Upper lobe of right lung (tissue), 1 donor: ENCODE measurements around the gene REPIN1. TPM values are rescaled to one million over a fixed set of nuclear protein-coding genes. Genes with fewer than 3 reads are reported as not detected.

ENCODE experiments used
- ATAC-seq: fragments of 200-7000 bp; cut with Tn5 transposase; one replicate; pipeline ENCODE4 v1.9.1; 2020; ENCODE audit warnings: mild to moderate bottlenecking, moderate library complexity
- DNase-seq: peaks from one replicate; pipeline ENCODE4 v3.0.0-alpha.2; 2020
- H3K27ac ChIP-seq: fragments of 200-600 bp; one replicate; pipeline ENCODE4 v1.8.0; 2022
- H3K27me3 ChIP-seq: fragments of 200-600 bp; one replicate; pipeline ENCODE4 v1.8.0; 2022; ENCODE audit warnings: mild to moderate bottlenecking
- H3K36me3 ChIP-seq: fragments of 200-600 bp; one replicate; pipeline ENCODE4 v1.8.0; 2022
- H3K4me1 ChIP-seq: fragments of 200-600 bp; one replicate; pipeline ENCODE4 v1.8.0; 2022
- H3K4me3 ChIP-seq: fragments of 200-600 bp; one replicate; pipeline ENCODE4 v1.8.0; 2022; ENCODE audit warnings: mild to moderate bottlenecking
- H3K9me3 ChIP-seq: fragments of 200-600 bp; one replicate; pipeline ENCODE4 v1.8.0; 2022
- CTCF ChIP-seq: fragments of 200-600 bp; IDR thresholded peaks from one replicate; pipeline ENCODE4 v1.8.0; 2022; ENCODE audit warnings: antibody characterized with exemption
- intact Hi-C: fragments of 100-400 bp; cut with DNase I; formaldehyde crosslinking; loops from one replicate; pipeline ENCODE4 v1.11.0; 2022
- total RNA-seq: library from RNA; stranded (reverse); fragmentation: NEBNext Ultra II Directional; extraction: Animal tissue kit (Norgen Biotek cat#: 25700); gene quantifications from one replicate; pipeline ENCODE4 v1.2.1, GENCODE V29; 2021
- donor health status: DM: no; HTN: yes; CAD: no; lungs with severe emphysema.

REPIN1 gene
- total RNA-seq, 1 donor from 2014 or later: 93.7 TPM

- no peak for TF ChIP-seq CTCF
- Histone ChIP-seq H3K36me3 (no peaks in the 10 kb centered on the region), H3K27me3 (no peaks in the 10 kb centered on the region), H3K4me3 (no peak overlapping the region), H3K9me3 (no peaks in the 10 kb centered on the region), H3K4me1 (peaks cover 7% of the 10 kb centered on the region), H3K27ac (no peak overlapping the region)
- intact Hi-C loops: no loop called here
- DNase-seq (peak; percentile 9), ATAC-seq (no peak)
Observed at GRCh38 chr7:150358988-150359621, 9.5 kb upstream of the REPIN1 start.

DNA sequence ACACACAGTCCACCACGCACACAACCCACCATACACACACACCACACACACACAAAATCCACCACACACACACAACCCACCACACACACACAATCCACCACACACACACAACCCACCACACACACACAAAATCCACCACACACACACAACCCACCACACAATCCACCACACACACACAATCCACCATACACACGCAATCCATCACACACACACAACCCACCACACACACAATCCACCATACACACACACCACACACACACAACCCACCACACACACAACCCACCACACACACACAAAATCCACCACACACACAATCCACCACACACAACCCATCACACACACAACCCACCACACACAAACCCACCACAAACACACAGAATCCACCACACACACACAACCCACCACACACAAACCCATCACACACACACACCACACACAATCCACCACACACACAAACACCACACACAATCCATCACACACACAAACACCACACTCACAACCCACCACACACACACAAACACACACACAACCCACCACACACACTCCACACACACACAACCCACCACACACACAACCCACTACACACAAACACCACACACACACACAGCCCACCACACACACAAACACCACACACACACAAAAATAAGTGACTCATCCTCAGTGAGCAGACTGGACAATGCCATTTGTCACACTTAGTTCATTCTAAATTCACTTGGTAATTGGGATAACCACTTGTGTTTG is 8.8 kb upstream of the REPIN1 start:
- DNase-seq (peak; percentile 2), ATAC-seq (no peak)
- Histone ChIP-seq H3K9me3 (no peaks in the 10 kb centered on the region), H3K4me1 (peaks cover 7% of the 10 kb centered on the region), H3K27ac (no peak overlapping the region), H3K27me3 (no peaks in the 10 kb centered on the region), H3K4me3 (no peak overlapping the region), H3K36me3 (no peaks in the 10 kb centered on the region)
- TF ChIP-seq CTCF: no peak
- intact Hi-C loops: no loop called here

GRCh38 chr7:150360363-150361058 is 8.1 kb upstream of the REPIN1 start:
- no peaks in the 10 kb centered on the region for H3K27me3 ChIP-seq
- H3K9me3 ChIP-seq: no peaks in the 10 kb centered on the region
- no peak for DNase-seq

DNA sequence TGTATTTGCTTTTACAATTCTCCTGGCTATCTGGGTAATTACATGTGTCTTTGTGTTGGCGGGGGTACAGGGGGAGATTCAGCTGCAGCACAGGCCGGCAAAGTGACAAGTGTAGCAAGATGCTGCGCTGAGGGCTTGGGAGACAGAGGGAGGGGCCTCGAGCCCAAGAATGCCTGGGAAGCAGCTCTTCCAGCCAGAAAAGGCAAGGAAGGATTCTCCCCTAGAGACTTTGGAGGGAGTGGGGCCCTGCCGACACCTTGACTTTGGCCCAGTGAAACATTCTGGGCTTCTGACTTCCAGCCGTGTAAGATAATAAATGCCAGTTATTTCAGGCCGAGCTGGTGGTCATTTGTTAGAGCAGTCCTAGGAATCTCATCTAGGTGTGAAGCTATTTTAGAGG is 7.2 kb upstream of the REPIN1 start:
- intact Hi-C loops: no loop called here
- ATAC-seq (no peak), DNase-seq (no peak)
- Histone ChIP-seq H3K36me3 (no peaks in the 10 kb centered on the region), H3K27me3 (no peaks in the 10 kb centered on the region), H3K9me3 (no peaks in the 10 kb centered on the region), H3K4me3 (no peak overlapping the region), H3K4me1 (peaks cover 7% of the 10 kb centered on the region), H3K27ac (no peak overlapping the region)
- no peak for TF ChIP-seq CTCF

More at GRCh38 chr7:150360363-150361058, 8.1 kb upstream of the REPIN1 start:
- ATAC-seq: no peak
- H3K36me3 ChIP-seq: no peaks in the 10 kb centered on the region
- intact Hi-C loops: no loop called here
- no peak overlapping the region for H3K27ac ChIP-seq
- TF ChIP-seq CTCF: no peak
- no peak overlapping the region for H3K4me3 ChIP-seq
- peaks cover 7% of the 10 kb centered on the region for H3K4me1 ChIP-seq

DNA sequence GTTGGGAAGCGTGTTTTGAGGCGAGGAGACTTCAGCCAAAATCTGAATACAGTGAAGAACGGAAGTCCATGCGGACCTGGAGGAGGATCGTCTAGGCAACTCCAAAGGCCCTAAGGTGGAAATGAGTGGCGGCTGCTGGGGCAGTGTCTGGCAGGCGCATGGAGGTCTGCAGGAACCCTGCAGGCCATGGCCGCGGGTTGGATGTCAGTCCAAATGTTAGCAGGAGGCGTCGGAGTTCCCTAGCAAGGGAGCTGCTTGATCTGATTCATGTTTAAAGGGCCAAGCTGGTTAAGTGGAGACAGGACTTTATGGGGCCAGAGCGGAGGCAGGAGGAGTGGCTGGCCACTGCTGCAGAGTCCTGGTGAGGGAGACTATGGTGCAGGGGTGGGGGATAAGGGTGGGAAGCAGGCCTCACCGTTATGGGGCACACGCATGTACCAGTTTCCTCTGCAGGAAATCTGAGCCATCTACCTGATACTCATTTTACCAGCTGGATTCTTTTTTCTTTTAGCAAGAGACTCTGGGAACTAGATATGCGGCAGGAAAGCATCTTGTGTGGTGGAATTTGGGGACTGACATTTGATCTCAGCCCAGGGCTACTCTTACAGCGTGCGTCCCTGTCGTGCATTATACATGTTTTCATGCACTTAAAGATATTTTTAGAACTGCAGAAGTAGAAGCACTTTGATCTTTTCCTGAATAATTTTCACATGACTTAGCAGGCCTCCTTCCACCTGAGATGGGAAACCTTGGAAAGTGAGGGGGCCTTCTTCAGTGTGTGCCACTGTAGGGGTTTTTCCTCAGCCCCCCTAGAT is 6.6 kb upstream of the REPIN1 start:
- TF ChIP-seq CTCF: no peak
- Histone ChIP-seq H3K27me3 (no peaks in the 10 kb centered on the region), H3K9me3 (no peaks in the 10 kb centered on the region), H3K4me1 (peaks cover 7% of the 10 kb centered on the region), H3K36me3 (no peaks in the 10 kb centered on the region), H3K27ac (no peak overlapping the region), H3K4me3 (no peak overlapping the region)
- DNase-seq (peak; percentile 8), ATAC-seq (no peak)
- intact Hi-C loops: no loop called here
